GM21367 (cell line): ENCODE results near the gene GRIK2.

Experiments
- ATAC-seq: cut with Tn5 transposase; IDR thresholded peaks from one replicate; pipeline ENCODE4 v1.9.1; 2021; ENCODE audit not compliant: unreplicated experiment

Gene GRIK2

GRCh38 chr6:101454106-101454676, 60.7 kb downstream of the GRIK2 start:
- ATAC-seq = no peak

- ATAC-seq = no peak
These were observed 64.8 kb downstream of the GRIK2 start for GRCh38 chr6:101458336-101458735.

- ATAC-seq = no peak
These were observed 65.3 kb downstream of the GRIK2 start for GRCh38 chr6:101458826-101459225.

GRCh38 chr6:101462576-101462975, 69.1 kb downstream of the GRIK2 start:
- no peak for ATAC-seq

- no peak for ATAC-seq
These were observed 72.4 kb downstream of the GRIK2 start for GRCh38 chr6:101465863-101466262.

GRCh38 chr6:101477436-101477835, 83.9 kb downstream of the GRIK2 start:
- no peak for ATAC-seq

- no peak for ATAC-seq
These were observed 85.4 kb downstream of the GRIK2 start for GRCh38 chr6:101478891-101479290.

GRCh38 chr6:101482606-101483005, 89.1 kb downstream of the GRIK2 start:
- no peak for ATAC-seq

GRCh38 chr6:101484781-101485180, 91.3 kb downstream of the GRIK2 start:
- ATAC-seq = no peak

GRCh38 chr6:101486124-101486523, 92.6 kb downstream of the GRIK2 start:
- no peak for ATAC-seq

GRCh38 chr6:101486726-101487125, 93.2 kb downstream of the GRIK2 start:
- ATAC-seq = no peak

- ATAC-seq = no peak
These were observed 95.9 kb downstream of the GRIK2 start for GRCh38 chr6:101489456-101489855.

GRCh38 chr6:101490857-101491256, 97.3 kb downstream of the GRIK2 start:
- no peak for ATAC-seq

GRCh38 chr6:101502818-101503217, 109.3 kb downstream of the GRIK2 start:
- ATAC-seq = no peak

- ATAC-seq = no peak
These were observed 116.0 kb downstream of the GRIK2 start for GRCh38 chr6:101509536-101509935.

GRCh38 chr6:101513181-101513580, 119.7 kb downstream of the GRIK2 start:
- no peak for ATAC-seq

- ATAC-seq = no peak
These were observed 123.1 kb downstream of the GRIK2 start for GRCh38 chr6:101516578-101516977.

GRCh38 chr6:101517632-101518031, 124.1 kb downstream of the GRIK2 start:
- no peak for ATAC-seq

- no peak for ATAC-seq
These were observed 128.7 kb downstream of the GRIK2 start for GRCh38 chr6:101522254-101522653.

GRCh38 chr6:101527467-101527866, 134.0 kb downstream of the GRIK2 start:
- ATAC-seq = no peak

- ATAC-seq = no peak
These were observed 135.3 kb downstream of the GRIK2 start for GRCh38 chr6:101528801-101529200.

GRCh38 chr6:101531538-101531937, 138.0 kb downstream of the GRIK2 start:
- ATAC-seq = no peak

- ATAC-seq = no peak
These were observed 140.9 kb downstream of the GRIK2 start for GRCh38 chr6:101534386-101534785.

- ATAC-seq = no peak
These were observed 141.3 kb downstream of the GRIK2 start for GRCh38 chr6:101534821-101535220.
